ENCODE results near the gene PRKCQ.

PRKCQ gene

DNA sequence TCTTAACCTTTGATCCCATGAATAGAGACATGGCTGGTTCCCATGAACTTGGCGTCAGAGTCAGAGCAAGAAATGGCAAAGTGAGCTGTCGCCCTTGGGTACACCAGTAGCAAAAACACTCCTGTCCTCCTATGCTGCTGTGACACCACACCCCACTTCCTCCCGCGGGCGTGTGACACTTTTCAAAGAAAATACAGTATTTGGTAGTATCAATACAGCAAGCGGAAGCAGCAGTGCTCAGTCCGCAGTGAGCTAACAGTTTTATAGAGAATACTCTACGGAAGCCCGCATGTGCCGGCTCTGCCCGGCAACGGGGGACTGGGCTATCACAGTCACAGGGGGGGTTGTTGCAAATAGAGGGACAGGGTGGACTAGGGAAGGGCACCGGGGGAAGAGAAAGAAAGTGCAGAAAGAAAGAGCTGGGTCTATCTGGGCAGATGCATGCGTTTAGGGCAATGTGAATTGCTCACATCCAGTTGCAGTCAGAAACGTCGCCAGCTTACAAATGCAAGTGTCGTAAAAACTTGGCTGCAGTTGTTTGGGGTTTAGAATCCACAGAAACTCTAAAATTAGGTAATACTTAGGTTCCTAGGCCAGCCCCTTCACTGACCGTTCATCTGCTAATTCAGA is 49.8 kb downstream of the PRKCQ start:
- TF ChIP-seq, protein P1, sequence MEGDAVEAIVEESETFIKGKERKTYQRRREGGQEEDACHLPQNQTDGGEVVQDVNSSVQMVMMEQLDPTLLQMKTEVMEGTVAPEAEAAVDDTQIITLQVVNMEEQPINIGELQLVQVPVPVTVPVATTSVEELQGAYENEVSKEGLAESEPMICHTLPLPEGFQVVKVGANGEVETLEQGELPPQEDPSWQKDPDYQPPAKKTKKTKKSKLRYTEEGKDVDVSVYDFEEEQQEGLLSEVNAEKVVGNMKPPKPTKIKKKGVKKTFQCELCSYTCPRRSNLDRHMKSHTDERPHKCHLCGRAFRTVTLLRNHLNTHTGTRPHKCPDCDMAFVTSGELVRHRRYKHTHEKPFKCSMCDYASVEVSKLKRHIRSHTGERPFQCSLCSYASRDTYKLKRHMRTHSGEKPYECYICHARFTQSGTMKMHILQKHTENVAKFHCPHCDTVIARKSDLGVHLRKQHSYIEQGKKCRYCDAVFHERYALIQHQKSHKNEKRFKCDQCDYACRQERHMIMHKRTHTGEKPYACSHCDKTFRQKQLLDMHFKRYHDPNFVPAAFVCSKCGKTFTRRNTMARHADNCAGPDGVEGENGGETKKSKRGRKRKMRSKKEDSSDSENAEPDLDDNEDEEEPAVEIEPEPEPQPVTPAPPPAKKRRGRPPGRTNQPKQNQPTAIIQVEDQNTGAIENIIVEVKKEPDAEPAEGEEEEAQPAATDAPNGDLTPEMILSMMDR (IDR thresholded peaks at IDR 0.05) = no peak

DNA sequence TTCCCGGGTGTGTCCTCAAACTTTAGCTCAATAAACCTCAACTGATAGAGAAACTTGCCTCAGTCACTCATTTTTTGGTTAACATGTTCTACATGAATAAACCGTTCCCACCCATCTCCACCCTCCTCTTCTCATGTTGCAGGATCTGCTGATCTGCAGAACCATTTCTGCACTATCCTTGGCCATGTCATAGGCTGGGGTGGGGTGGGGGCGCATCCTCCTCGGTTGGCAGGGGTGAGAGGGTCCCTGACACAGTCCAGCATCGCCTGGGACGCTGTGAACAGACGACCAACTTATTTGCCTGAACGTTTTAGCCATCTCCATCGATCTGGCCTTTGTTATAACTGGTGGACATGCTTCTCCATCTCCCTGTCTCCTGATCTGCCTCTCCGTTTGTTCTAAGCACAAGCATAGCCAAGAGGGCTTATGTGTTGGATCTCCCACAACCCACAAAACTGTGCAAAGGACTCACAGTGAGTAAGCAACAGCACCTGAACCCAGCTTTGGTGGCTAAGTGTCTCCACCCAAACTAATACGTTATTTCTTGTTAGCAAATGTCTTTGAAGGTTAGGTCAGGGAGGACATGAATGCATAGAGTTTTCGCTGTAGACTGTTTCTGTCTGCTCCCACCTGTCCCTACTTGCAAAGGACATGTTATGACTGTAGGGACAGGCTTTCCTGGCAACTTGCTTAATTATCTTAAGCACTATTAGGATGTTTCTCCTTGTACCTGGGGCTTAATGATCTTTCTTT is 51.7 kb downstream of the PRKCQ start:
- TF ChIP-seq, protein P1 (IDR thresholded peaks at IDR 0.05) = no peak

DNA sequence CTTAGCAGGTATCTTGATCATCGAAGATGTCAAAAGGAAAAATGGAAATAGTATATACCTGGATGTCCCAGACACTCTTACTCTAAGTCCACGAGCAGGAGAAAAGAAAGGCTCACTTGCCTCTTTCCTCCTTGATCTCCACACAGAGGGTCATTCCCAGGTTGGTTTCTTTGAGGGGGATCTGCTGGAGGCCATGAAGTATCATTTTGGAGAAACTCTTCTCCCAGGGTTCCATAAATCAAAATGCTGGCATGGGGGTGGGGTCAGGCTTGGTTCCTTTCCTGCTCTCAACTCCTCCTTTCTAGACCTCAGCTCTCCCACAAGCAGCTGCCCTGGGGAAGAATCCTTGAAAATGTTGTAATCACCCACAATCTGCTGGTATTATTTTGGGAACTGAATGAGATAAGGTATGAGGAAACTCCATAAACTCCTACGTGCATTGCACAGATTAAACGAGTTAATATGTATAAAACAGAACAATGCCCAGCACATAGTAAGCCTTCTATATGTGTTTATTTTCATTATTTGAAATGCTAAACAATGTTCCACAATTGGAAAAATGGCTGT is 54.4 kb downstream of the PRKCQ start:
- TF ChIP-seq, protein P1 (IDR thresholded peaks at IDR 0.05) = no peak

DNA sequence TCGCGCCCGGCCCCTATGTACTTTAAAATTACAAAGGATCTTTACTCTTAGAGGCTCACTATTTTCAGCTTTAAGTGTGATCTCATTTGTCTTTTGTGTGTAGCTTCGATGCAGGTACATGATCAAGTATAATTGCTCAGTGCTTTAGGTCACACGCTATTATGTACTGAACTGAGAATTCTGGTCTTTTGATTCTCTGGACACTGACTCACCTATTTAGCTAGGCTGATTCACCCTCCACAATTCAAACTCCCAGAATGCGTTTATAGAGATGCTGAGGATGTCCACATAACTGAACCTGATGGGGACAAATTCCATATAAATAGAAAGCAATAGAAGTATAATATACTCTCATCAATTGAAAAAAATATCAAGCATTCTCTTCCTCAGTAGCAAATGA is 57.8 kb downstream of the PRKCQ start:
- TF ChIP-seq, protein P1 (IDR thresholded peaks at IDR 0.05) = no peak

DNA sequence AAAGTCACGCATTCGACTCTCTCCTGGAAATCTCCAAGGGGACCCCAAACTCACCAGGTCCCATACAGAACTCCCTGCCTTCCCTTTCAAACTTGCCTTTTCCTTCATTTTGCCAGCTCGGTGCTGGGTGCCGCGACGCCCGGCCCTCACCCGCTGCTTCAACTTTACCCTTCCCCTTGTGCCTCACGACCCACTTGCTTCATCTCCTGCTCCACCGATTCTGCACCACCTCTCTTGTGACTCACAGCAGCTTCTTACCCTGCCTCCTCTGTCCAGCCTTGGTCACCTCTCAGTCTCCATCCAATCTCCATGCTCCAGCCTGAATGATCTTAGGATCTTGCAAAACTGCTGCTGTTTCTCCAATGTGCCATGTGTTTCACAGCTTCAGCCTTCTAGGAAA is 59.9 kb downstream of the PRKCQ start:
- TF ChIP-seq, protein P1 (IDR thresholded peaks at IDR 0.05) = no peak

DNA sequence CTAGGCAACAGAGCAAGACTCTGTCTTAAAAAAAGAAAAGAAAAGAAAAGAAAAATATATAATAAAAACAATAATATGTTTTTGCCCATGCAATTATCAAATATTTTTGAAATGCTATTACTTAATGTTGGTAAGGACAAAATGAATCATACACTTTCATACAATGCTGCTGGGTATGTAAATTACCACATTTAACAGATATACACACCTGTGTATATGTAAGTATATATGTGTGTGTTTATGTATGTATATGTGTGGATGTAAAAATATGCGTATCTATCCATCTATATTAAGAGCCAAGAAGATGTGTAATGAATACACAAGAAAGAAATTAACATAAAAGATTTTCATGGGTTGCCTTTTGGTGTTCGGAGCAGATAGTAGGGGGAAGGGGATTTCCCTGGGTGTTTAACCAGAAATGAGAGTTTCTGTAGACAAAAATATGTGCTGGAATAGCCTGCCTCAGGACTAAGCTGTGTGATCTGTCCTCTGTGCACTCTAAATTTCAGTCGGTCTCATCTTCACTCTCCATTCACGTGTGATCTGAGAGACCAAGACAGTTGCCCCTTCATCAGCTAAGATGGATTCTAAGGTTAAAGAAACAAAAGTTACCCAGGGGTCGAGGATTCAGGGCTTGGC is 61.2 kb downstream of the PRKCQ start:
- TF ChIP-seq, protein P1 (IDR thresholded peaks at IDR 0.05) = no peak

DNA sequence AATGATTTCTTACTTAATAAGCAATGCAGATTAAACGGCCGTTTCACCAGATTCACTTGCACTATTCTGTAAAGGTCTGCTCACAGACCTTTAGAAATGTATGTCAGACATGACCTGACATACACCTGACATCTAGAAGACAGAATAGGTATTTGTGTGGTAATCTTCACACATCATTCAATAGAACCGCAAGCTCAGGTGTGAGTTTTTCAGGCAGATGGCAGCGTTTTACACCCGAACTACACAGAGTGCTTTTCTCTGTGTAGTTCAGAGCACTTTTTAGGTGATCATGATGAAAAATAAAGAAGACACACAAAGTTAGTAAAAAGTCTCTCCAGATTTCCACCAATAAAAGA is 63.2 kb downstream of the PRKCQ start:
- TF ChIP-seq, protein P1 (IDR thresholded peaks at IDR 0.05) = no peak
